Esophagus squamous epithelium (tissue), 4 donors: ENCODE results near the gene SLF2.

Experiments
- POLR2A ChIP-seq, 4 donors: fragments of 450-650 bp; IDR thresholded peaks; one replicate each; pipeline ENCODE4 v1.6.1; 2017; ENCODE audit warnings: antibody characterized with exemption in 4 of 4, mild to moderate bottlenecking in 4 of 4, moderate library complexity in 3 of 4
- TF ChIP-seq, protein P1 (sequence below), 6 experiments: fragments of 450-650 bp in 4 of 6; fragments of 200-600 bp in 2 of 6; sonication (generic) in 2 of 6; IDR thresholded peaks; one replicate each; pipeline ENCODE4 v1.5.1; 2016 to 2019; ENCODE audit warnings: antibody characterized with exemption in 6 of 6, mild to moderate bottlenecking in 4 of 6, moderate library complexity in 4 of 6

DNA sequence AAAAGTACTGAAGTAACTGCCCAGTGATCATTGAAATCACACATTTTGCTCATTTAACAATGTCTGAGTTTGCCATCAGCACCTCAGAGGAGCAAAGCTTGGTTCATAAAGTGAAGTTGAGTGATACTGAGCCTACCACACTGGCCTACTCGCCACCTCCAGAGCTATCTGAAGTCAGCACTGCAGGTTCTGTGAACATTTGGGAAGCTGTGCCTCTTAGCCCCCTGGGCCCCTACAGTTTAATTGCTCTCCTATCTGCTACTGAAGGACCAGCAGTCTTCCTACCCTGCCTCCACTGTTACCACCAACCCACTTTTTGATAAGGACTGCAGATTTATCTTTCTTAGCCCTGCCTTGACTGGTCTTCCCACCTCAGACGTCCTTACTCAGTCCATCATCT lies 54.6 kb downstream of the SLF2 start:
- TF ChIP-seq, protein P1, sequence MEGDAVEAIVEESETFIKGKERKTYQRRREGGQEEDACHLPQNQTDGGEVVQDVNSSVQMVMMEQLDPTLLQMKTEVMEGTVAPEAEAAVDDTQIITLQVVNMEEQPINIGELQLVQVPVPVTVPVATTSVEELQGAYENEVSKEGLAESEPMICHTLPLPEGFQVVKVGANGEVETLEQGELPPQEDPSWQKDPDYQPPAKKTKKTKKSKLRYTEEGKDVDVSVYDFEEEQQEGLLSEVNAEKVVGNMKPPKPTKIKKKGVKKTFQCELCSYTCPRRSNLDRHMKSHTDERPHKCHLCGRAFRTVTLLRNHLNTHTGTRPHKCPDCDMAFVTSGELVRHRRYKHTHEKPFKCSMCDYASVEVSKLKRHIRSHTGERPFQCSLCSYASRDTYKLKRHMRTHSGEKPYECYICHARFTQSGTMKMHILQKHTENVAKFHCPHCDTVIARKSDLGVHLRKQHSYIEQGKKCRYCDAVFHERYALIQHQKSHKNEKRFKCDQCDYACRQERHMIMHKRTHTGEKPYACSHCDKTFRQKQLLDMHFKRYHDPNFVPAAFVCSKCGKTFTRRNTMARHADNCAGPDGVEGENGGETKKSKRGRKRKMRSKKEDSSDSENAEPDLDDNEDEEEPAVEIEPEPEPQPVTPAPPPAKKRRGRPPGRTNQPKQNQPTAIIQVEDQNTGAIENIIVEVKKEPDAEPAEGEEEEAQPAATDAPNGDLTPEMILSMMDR (IDR thresholded peaks at IDR 0.05), result no peak
- TF ChIP-seq POLR2A (IDR thresholded peaks at IDR 0.05), result no peak
